WTC11 (cell line): ENCODE data around the gene CUL2.
"Not testable (repeated sequence)": the region's sequence is repeated elsewhere in the genome, so short reads cannot be mapped to it uniquely, and the experiment has no call there.

Source experiments
- SMAD3 ChIP-seq: sonication (generic); formaldehyde crosslinking; IDR thresholded peaks from 2 replicates; pipeline ENCODE4 v1.8.0; 2022; ENCODE audit warnings: missing genetic modification reagents, mild to moderate bottlenecking, borderline replicate concordance
- TP53 ChIP-seq: sonication (generic); formaldehyde crosslinking; IDR thresholded peaks from 2 replicates; pipeline ENCODE4 v1.8.1; 2023; ENCODE audit warnings: mild to moderate bottlenecking, missing genetic modification reagents
- ZNF121 ChIP-seq: sonication (generic); formaldehyde crosslinking; IDR thresholded peaks from 2 replicates; pipeline ENCODE4 v1.8.0; 2023; ENCODE audit warnings: missing genetic modification reagents
- ZNF317 ChIP-seq: sonication (generic); formaldehyde crosslinking; IDR thresholded peaks from 2 replicates; pipeline ENCODE4 v1.8.1; 2023; ENCODE audit warnings: low read depth, mild to moderate bottlenecking, moderate library complexity, missing genetic modification reagents, borderline replicate concordance
- TF ChIP-seq, protein P1 (sequence below): sonication (generic); formaldehyde crosslinking; IDR thresholded peaks from 2 replicates; pipeline ENCODE4 v1.8.0; 2022; ENCODE audit warnings: mild to moderate bottlenecking, missing genetic modification reagents
- TF ChIP-seq, protein P2 (sequence below): fragments of 200-600 bp; IDR thresholded peaks from 2 replicates; pipeline ENCODE4 v1.8.0; 2022; ENCODE audit warnings: antibody characterized with exemption
- TF ChIP-seq, protein P3 (sequence below): sonication (generic); formaldehyde crosslinking; IDR thresholded peaks from 2 replicates; pipeline ENCODE4 v1.8.1; 2023; ENCODE audit warnings: mild to moderate bottlenecking, missing genetic modification reagents, moderate library complexity
- TF ChIP-seq, protein P4 (sequence below): sonication (generic); formaldehyde crosslinking; IDR thresholded peaks from 2 replicates; pipeline ENCODE4 v1.8.1; 2022; ENCODE audit warnings: missing genetic modification reagents, borderline replicate concordance
- TF ChIP-seq, protein P5 (sequence below): fragments of 250-450 bp; sonication (Bioruptor Pico); IDR thresholded peaks from 2 replicates; pipeline ENCODE4 v1.9.0; 2021; ENCODE audit warnings: moderate library complexity, mild to moderate bottlenecking, inconsistent platforms, borderline replicate concordance
- TF ChIP-seq, protein P6 (sequence below): sonication (generic); formaldehyde crosslinking; IDR thresholded peaks from 2 replicates; pipeline ENCODE4 v1.8.1; 2023; ENCODE audit warnings: mild to moderate bottlenecking, moderate library complexity, missing genetic modification reagents

DNA sequence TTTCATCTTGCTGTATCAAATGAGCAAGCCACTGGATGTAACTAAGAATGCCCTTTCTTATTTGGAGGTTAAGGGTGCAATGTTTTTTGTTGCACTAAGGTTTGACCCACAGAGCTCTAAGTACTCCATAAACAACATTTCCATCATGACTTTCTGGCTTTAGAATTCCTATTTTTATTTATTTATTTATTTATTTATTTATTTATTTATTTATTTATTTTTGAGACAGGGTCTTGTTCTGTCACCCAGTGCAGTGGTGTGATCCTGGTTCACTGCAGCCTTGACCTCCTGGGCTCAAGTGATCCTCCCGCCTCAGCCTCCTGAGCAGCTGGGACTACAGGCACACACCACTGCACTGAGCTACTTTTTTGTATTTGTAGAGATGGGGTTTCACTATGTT is 9.9 kb downstream of the CUL2 start:
- TF ChIP-seq, protein P1, sequence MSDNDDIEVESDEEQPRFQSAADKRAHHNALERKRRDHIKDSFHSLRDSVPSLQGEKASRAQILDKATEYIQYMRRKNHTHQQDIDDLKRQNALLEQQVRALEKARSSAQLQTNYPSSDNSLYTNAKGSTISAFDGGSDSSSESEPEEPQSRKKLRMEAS: not testable (repeated sequence)
- TF ChIP-seq, protein P2, sequence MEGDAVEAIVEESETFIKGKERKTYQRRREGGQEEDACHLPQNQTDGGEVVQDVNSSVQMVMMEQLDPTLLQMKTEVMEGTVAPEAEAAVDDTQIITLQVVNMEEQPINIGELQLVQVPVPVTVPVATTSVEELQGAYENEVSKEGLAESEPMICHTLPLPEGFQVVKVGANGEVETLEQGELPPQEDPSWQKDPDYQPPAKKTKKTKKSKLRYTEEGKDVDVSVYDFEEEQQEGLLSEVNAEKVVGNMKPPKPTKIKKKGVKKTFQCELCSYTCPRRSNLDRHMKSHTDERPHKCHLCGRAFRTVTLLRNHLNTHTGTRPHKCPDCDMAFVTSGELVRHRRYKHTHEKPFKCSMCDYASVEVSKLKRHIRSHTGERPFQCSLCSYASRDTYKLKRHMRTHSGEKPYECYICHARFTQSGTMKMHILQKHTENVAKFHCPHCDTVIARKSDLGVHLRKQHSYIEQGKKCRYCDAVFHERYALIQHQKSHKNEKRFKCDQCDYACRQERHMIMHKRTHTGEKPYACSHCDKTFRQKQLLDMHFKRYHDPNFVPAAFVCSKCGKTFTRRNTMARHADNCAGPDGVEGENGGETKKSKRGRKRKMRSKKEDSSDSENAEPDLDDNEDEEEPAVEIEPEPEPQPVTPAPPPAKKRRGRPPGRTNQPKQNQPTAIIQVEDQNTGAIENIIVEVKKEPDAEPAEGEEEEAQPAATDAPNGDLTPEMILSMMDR: not testable (repeated sequence)
- TF ChIP-seq, protein P3, sequence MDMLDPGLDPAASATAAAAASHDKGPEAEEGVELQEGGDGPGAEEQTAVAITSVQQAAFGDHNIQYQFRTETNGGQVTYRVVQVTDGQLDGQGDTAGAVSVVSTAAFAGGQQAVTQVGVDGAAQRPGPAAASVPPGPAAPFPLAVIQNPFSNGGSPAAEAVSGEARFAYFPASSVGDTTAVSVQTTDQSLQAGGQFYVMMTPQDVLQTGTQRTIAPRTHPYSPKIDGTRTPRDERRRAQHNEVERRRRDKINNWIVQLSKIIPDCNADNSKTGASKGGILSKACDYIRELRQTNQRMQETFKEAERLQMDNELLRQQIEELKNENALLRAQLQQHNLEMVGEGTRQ (CRISPR knock-in tag): not testable (repeated sequence)
- TF ChIP-seq, protein P4, sequence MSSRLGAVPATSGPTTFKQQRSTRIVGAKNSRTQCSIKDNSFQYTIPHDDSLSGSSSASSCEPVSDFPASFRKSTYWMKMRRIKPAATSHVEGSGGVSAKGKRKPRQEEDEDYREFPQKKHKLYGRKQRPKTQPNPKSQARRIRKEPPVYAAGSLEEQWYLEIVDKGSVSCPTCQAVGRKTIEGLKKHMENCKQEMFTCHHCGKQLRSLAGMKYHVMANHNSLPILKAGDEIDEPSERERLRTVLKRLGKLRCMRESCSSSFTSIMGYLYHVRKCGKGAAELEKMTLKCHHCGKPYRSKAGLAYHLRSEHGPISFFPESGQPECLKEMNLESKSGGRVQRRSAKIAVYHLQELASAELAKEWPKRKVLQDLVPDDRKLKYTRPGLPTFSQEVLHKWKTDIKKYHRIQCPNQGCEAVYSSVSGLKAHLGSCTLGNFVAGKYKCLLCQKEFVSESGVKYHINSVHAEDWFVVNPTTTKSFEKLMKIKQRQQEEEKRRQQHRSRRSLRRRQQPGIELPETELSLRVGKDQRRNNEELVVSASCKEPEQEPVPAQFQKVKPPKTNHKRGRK (CRISPR knock-in tag): not testable (repeated sequence)
- TF ChIP-seq ZNF317 (CRISPR knock-in tag); TP53 (CRISPR knock-in tag); ZNF121 (CRISPR knock-in tag); SMAD3: not testable (repeated sequence)
- TF ChIP-seq, protein P5, sequence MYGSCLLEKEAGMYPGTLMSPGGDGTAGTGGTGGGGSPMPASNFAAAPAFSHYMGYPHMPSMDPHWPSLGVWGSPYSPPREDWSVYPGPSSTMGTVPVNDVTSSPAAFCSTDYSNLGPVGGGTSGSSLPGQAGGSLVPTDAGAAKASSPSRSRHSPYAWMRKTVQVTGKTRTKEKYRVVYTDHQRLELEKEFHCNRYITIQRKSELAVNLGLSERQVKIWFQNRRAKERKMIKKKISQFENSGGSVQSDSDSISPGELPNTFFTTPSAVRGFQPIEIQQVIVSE (CRISPR knock-in tag): not testable (repeated sequence)
- TF ChIP-seq, protein P6, sequence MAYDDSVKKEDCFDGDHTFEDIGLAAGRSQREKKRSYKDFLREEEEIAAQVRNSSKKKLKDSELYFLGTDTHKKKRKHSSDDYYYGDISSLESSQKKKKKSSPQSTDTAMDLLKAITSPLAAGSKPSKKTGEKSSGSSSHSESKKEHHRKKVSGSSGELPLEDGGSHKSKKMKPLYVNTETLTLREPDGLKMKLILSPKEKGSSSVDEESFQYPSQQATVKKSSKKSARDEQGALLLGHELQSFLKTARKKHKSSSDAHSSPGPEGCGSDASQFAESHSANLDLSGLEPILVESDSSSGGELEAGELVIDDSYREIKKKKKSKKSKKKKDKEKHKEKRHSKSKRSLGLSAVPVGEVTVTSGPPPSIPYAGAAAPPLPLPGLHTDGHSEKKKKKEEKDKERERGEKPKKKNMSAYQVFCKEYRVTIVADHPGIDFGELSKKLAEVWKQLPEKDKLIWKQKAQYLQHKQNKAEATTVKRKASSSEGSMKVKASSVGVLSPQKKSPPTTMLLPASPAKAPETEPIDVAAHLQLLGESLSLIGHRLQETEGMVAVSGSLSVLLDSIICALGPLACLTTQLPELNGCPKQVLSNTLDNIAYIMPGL (CRISPR knock-in tag): not testable (repeated sequence)
